HG03095 (cell line): Measurements from ENCODE around the gene USP32.
"Not testable (repeated sequence)": the region's sequence is repeated elsewhere in the genome, so short reads cannot be mapped to it uniquely, and the experiment has no call there.

Experiments used
- ATAC-seq: cut with Tn5 transposase; IDR thresholded peaks from one replicate; pipeline ENCODE4 v1.9.1; 2021; ENCODE audit warnings: moderate library complexity; ENCODE audit not compliant: unreplicated experiment

USP32 gene

GRCh38 chr17:60412701-60413100, 20.8 kb upstream of the USP32 start:
- ATAC-seq, result no peak

- no peak for ATAC-seq
Observed at GRCh38 chr17:60410001-60410400, 18.1 kb upstream of the USP32 start.

GRCh38 chr17:60406887-60407286, 15.0 kb upstream of the USP32 start:
- no peak for ATAC-seq

- no peak for ATAC-seq
Observed at GRCh38 chr17:60403962-60404361, 12.0 kb upstream of the USP32 start.

GRCh38 chr17:60403523-60403810, 11.5 kb upstream of the USP32 start:
- no peak for ATAC-seq

GRCh38 chr17:60401819-60402218, 9.9 kb upstream of the USP32 start:
- no peak for ATAC-seq

- ATAC-seq, result peak; percentile 41
Observed at GRCh38 chr17:60398227-60398959, 6.5 kb upstream of the USP32 start.

- no peak for ATAC-seq
Observed at GRCh38 chr17:60396412-60396811, 4.5 kb upstream of the USP32 start.

GRCh38 chr17:60395508-60396065, 3.7 kb upstream of the USP32 start:
- ATAC-seq, result no peak

GRCh38 chr17:60393840-60394723, 2.1 kb upstream of the USP32 start:
- no peak for ATAC-seq

- ATAC-seq, result no peak
Observed at GRCh38 chr17:60392845-60393702, 1.1 kb upstream of the USP32 start.

GRCh38 chr17:60391471-60392041, 377 bp downstream of the USP32 start:
- peak; percentile 11 for ATAC-seq

GRCh38 chr17:60390925-60391470, 935 bp downstream of the USP32 start:
- no peak for ATAC-seq

- no peak for ATAC-seq
Observed at GRCh38 chr17:60390186-60390585, 1.7 kb downstream of the USP32 start.

- ATAC-seq, result no peak
Observed at GRCh38 chr17:60388742-60389141, 3.2 kb downstream of the USP32 start.

- no peak for ATAC-seq
Observed at GRCh38 chr17:60387666-60388065, 4.3 kb downstream of the USP32 start.

- ATAC-seq, result no peak
Observed at GRCh38 chr17:60386147-60387058, 5.5 kb downstream of the USP32 start.

- not testable (repeated sequence) for ATAC-seq
Observed at GRCh38 chr17:60384921-60385320, 7.0 kb downstream of the USP32 start.

GRCh38 chr17:60383379-60383778, 8.6 kb downstream of the USP32 start:
- no peak for ATAC-seq
